ENCODE data around the gene ATXN7L1.

GRCh38 chr7:105589356-105590077 is 286.9 kb downstream of the ATXN7L1 start:
- TF ChIP-seq ARNTL (CRISPR knock-in tag; IDR thresholded peaks at IDR 0.05; ENCODE audit: borderline replicate concordance, low read depth), result no peak
- TF ChIP-seq ZC3H10 (CRISPR knock-in tag; IDR thresholded peaks at IDR 0.05), result no peak
- TF ChIP-seq PATZ1 (CRISPR knock-in tag; IDR thresholded peaks at IDR 0.05; ENCODE audit: borderline replicate concordance), result no peak
- TF ChIP-seq ZFP30 (CRISPR knock-in tag; IDR thresholded peaks at IDR 0.05), result no peak
- TF ChIP-seq ZFP3 (CRISPR knock-in tag; IDR thresholded peaks at IDR 0.05), result no peak
- TF ChIP-seq ZNF70 (CRISPR knock-in tag; IDR thresholded peaks at IDR 0.05), result no peak
- no peak for TF ChIP-seq SNAI2 (CRISPR knock-in tag; IDR thresholded peaks at IDR 0.05)
- TF ChIP-seq, protein P1, sequence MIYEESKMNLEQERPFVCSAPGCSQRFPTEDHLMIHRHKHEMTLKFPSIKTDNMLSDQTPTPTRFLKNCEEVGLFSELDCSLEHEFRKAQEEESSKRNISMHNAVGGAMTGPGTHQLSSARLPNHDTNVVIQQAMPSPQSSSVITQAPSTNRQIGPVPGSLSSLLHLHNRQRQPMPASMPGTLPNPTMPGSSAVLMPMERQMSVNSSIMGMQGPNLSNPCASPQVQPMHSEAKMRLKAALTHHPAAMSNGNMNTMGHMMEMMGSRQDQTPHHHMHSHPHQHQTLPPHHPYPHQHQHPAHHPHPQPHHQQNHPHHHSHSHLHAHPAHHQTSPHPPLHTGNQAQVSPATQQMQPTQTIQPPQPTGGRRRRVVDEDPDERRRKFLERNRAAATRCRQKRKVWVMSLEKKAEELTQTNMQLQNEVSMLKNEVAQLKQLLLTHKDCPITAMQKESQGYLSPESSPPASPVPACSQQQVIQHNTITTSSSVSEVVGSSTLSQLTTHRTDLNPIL (CRISPR knock-in tag; IDR thresholded peaks at IDR 0.05; ENCODE audit: low read depth), result no peak
- TF ChIP-seq RARB (CRISPR knock-in tag; IDR thresholded peaks at IDR 0.05), result no peak
